MG63 (cell line): ENCODE results near the gene SIRT3. TPM values are rescaled to one million over a fixed set of nuclear protein-coding genes. Genes with fewer than 3 reads are reported as not detected.

Experiments used
- DNase-seq: peaks from one replicate; pipeline ENCODE4 v3.0.0-alpha.2; 2020
- H3K27me3 ChIP-seq: fragments of 250-450 bp; sonication (Bioruptor Pico); 2 replicates; pipeline ENCODE4 v1.5.1; 2020; ENCODE audit warnings: mild to moderate bottlenecking, moderate library complexity
- H3K36me3 ChIP-seq: fragments of 250-450 bp; sonication (Bioruptor Pico); 2 replicates; pipeline ENCODE4 v1.5.1; 2020; ENCODE audit warnings: mild to moderate bottlenecking, moderate library complexity
- H3K4me3 ChIP-seq: fragments of 250-450 bp; sonication (Bioruptor Pico); 2 replicates; pipeline ENCODE4 v1.5.1; 2020; ENCODE audit warnings: mild to moderate bottlenecking, moderate library complexity
- H3K9me3 ChIP-seq: fragments of 250-450 bp; sonication (Bioruptor Pico); 2 replicates; pipeline ENCODE4 v1.5.1; 2020; ENCODE audit warnings: mild to moderate bottlenecking, moderate library complexity
- total RNA-seq: library from RNA; depleted of rRNA; stranded (reverse); fragments of >200 nt; shearing (Covaris generic); gene quantifications from 2 replicates; pipeline ENCODE4 v1.2.3, GENCODE V29; 2014; ENCODE audit warnings: low replicate concordance

SIRT3 gene
- total RNA-seq, 1 experiment from 2014 or later, result 24.9 TPM

DNA sequence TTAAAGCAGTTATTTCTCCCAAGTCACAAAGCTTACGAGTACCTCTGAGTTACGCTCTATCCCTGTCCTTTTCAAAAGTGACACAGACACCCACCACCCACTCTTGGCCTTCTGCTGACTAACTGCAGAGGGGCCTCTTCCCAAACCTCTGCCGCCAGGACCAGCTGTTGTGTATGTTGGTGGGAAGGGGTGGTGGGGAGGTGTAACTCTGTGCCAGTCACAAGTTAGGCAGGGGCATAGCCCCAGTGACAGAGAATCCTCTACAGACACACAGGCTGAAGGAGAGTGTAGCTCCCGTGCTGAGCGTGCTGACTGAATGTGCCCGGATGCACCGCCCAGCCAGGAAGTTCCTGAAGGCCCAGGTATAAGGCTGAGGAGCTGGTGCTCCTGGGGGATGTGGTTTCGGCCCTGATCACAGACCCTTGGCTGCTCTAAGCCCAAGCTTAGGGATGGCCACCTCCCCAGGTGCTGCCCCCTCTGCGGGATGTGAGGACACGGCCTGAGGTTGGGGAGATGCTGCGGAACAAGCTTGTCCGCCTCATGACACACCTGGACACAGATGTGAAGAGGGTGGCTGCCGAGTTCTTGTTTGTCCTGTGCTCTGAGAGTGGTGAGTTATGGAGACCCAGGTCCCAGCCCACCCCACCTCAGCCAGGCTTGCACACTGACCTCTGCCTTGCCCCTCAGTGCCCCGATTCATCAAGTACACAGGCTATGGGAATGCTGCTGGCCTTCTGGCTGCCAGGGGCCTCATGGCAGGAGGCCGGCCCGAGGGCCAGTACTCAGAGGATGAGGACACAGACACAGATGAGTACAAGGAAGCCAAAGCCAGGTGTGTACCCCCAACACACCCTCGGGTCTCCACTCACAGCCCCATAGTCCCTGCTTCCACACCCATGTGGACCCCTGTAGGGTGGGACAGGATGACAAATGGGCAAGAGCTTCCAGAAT is 23.7 kb downstream of the SIRT3 start:
- Histone ChIP-seq H3K9me3 (no peaks in the 10 kb centered on the region), H3K4me3 (no peak overlapping the region), H3K36me3 (peaks cover 70% of the 10 kb centered on the region)

DNA sequence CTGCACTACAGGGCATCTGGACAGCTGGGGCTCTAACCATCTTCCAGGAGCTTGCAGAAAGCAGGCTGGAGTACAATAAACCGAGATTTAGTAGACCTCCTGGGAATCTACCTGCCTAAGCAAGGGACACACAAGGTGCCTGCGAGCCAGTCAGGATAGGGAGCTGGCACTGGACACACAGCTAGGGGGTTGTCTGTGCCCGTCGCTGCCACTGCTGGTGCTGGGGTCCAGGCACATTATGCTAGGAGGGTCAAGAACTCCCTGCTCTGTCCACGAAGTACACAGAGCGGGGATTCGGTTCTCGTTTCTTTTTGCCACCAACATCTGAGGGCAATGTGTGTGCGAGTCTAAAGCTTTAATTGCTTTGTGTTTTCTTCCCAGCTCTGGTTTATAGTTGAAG is 24.4 kb downstream of the SIRT3 start:
- H3K27me3 ChIP-seq, result no peaks in the 10 kb centered on the region
- H3K4me3 ChIP-seq, result no peak overlapping the region
- H3K9me3 ChIP-seq, result no peaks in the 10 kb centered on the region
- no peak for DNase-seq
- peaks cover 73% of the 10 kb centered on the region for H3K36me3 ChIP-seq

More for the DNA sequence above, 23.7 kb downstream of the SIRT3 start:
- DNase-seq, result no peak
- no peaks in the 10 kb centered on the region for H3K27me3 ChIP-seq

DNA sequence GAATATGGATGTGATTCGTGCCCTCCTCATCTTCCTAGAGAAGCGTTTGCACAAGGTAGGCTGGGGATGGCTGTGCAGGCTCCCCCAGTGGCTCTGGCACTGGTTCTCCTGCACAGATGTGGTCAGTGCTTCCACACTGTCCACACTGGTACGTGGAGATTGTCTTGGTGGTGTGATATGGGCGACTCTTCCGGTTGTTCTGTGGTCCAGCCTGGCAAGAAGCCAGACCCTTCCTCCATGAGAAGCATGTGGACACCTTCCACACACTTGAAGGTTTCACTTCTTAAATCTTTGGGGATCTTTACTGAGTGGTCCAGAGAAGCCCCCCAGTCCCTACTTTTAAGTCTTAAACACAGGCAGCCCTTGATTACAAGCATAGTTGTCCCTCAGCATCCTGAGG is 24.8 kb downstream of the SIRT3 start:
- Histone ChIP-seq H3K36me3 (peaks cover 78% of the 10 kb centered on the region), H3K27me3 (no peaks in the 10 kb centered on the region), H3K9me3 (no peaks in the 10 kb centered on the region), H3K4me3 (no peak overlapping the region)
- DNase-seq, result no peak

DNA sequence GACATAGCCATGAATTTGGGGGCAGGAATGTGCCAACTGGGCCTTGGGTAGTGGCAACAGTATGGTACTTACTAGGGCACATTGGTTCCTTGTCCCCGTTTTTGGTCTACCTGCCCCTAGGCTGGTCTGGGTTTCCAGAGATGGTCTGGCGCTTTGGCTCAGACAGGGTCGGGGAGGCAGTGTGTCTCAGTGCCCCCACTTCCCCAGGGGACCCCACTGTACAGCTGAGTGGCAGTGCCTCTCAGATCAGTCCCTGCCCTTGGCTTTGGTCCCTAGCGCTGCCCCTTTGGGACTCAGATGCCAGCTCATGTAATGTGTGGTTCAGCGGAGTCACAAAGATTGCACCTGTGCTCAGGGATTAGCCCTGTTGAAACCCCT is 25.4 kb downstream of the SIRT3 start:
- no peak for DNase-seq
- Histone ChIP-seq H3K27me3 (no peaks in the 10 kb centered on the region), H3K4me3 (peak overlapping the region; percentile 90; the same call in 1 of the 2 replicates), H3K36me3 (peaks cover 80% of the 10 kb centered on the region), H3K9me3 (no peaks in the 10 kb centered on the region)

DNA sequence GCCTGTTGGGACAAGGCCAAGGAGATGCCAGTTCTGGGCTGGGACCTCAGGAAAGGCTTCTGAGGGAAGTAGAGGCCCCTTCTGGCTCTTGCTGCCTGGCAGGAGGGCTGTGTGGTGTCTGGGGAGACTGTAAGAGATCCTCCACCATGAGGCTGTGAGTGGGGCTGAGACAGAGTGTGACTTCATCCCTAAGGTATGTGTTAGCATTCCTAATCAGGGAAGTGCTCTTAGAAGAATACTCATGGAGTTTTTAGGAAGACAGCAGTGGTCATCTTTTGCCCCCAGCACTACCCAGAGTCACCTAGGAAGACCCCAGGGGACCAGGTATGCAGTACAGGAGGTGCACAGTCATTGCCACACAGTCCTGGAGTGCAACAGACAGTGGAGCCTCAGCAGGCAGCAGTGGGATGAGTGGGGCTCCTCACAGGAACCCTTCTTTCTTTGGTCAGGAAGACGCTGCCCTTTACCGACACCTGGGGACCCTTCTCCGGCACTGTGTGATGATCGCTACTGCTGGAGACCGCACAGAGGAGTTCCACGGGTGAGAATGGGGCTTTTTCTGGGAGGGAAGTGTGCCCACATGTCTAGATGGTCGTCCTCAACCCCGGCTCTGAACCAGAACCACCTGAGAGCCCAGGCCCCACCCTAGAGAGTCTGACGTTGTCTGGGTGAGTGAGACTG is 25.9 kb downstream of the SIRT3 start:
- peaks cover 80% of the 10 kb centered on the region for H3K36me3 ChIP-seq
- H3K27me3 ChIP-seq, result no peaks in the 10 kb centered on the region
- peak; percentile 55 for DNase-seq
- H3K4me3 ChIP-seq, result peak overlapping the region; percentile 90
- H3K9me3 ChIP-seq, result no peaks in the 10 kb centered on the region

DNA sequence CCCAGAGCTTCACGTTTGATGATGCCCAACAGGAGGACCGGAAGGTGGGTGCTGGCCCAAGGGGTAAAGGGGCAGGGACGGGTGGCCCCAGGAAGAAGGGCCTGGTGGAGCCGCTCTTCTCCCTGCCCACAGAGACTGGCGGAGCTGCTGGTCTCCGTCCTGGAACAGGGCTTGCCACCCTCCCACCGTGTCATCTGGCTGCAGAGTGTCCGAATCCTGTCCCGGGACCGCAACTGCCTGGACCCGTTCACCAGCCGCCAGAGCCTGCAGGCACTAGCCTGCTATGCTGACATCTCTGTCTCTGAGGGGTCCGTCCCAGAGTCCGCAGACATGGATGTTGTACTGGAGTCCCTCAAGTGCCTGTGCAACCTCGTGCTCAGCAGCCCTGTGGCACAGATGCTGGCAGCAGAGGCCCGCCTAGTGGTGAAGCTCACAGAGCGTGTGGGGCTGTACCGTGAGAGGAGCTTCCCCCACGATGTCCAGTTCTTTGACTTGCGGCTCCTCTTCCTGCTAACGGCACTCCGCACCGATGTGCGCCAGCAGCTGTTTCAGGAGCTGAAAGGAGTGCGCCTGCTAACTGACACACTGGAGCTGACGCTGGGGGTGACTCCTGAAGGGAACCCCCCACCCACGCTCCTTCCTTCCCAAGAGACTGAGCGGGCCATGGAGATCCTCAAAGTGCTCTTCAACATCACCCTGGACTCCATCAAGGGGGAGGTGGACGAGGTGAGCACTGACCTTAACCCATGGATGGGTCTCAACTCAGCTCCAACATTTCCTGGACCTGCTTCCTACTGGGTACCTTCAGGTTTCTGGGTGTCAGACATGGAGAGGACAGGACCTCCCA is 26.6 kb downstream of the SIRT3 start:
- H3K36me3 ChIP-seq, result peaks cover 80% of the 10 kb centered on the region
- H3K4me3 ChIP-seq, result peak overlapping the region; percentile 90
- peak; percentile 18 for DNase-seq
- H3K9me3 ChIP-seq, result no peaks in the 10 kb centered on the region
- H3K27me3 ChIP-seq, result no peaks in the 10 kb centered on the region

DNA sequence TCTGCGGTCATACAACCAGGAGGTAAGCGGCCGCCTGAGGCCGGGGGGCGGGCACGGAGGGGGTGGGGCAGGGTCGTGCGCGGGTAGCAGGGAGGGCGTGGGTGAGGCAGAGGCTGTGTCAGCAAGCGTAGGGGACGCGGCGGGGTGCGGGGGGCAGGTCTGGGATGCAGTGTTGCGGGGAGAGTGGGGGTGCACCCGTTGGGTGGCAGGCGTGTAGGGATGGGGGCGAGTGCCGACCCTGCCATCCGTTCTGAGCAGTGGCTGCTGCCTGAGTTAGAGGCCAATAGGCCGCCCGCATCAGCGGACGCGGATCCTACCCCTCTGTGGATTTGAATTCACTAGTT is 27.3 kb downstream of the SIRT3 start:
- peak overlapping the region; percentile 90 for H3K4me3 ChIP-seq
- H3K36me3 ChIP-seq, result peaks cover 80% of the 10 kb centered on the region
- H3K9me3 ChIP-seq, result no peaks in the 10 kb centered on the region
- no peak for DNase-seq
- H3K27me3 ChIP-seq, result no peaks in the 10 kb centered on the region

DNA sequence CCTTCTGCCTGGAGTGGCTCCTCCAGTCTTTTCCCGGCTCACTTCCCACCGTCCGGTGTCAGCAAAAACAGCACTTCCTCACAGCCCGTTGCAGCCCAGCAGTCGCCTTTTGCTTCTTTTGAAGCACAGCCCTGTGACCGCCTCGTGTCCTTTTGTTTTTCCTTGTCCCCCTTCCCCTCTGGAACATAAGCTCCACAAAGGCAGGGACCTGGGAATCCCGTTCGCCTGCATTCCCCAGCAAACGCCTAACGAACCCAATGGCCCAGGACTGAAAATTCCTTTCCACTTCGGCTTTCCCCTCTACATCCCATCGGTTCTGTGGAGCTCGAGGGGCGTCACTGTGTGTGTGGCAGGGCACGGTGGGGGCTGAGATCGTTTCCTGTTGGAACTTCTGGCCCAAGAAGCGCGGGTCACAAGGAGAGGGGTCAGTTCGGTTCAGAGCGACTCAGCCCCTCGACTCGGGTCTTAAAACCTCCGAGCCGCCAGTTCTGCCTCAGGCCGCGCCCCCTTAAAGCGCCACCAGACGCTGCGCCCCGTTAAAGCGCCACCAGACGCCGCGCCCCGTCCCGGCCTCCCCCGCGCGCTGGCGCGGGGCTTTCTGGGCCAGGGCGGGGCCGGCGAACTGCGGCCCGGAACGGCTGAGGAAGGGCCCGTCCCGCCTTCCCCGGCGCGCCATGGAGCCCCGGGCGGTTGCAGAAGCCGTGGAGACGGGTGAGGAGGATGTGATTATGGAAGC is 27.8 kb downstream of the SIRT3 start:
- Histone ChIP-seq H3K4me3 (peak overlapping the region; percentile 90), H3K27me3 (no peaks in the 10 kb centered on the region), H3K36me3 (peaks cover 82% of the 10 kb centered on the region), H3K9me3 (no peaks in the 10 kb centered on the region)
- peak; percentile 76 for DNase-seq

DNA sequence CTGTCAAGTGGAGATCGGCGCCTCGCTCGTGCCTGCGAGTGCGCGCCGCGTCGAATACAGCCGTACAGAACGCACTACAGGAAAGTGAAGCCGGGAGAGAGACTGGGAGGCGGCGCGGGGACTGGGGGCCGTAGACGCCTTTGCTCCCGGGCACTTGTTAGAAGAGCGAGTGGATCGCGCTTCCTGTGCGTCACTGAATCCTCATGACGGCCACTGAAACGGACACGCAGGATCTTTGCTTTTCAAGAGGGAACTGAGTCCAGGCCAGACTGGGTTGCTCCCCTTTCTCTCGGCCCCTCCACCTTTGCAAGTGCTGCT is 28.3 kb downstream of the SIRT3 start:
- Histone ChIP-seq H3K27me3 (no peaks in the 10 kb centered on the region), H3K36me3 (peaks cover 82% of the 10 kb centered on the region)

DNA sequence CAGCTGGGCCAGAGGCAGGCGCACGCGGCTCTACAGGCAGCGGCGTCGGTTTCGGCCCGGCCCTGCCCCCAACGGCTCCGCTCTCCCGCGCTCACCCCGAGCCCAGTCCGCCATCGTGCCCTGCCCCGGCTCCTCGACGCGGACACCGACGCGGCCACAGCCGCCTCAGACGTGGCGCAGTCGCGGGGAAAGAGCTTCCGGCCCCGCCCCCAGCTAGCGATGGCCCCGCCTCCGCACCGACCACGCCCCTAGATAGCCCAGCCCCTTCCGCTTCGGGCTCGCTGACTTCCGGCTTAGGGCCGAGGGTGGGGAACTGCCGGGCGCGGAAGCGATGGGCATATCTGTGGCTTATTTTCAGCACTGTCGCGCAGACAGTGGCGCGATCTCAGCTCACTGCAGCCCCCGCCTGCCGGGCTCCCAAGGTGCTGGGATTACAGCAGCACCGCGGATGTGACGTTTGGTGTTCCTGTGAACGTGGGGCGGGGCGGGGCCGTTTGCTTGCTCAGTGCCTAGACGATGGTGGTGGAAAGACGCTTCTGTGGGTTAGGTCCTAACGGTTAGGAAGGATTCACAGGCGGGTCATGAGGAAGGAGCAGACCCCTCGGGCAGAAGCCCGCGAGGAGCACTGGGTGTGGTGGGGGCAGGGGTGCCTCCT is 28.8 kb downstream of the SIRT3 start, which contains the start of the genes BET1L and RIC8A:
Gene BET1L (minus strand): TSS at position 192 of the 655 bp plus-strand sequence. CDS start 78 bp downstream, at position 114.
Gene RIC8A (plus strand): TSS at position 501 of the 655 bp plus-strand sequence. CDS start 1,147 bp downstream, outside the sequence.
- Histone ChIP-seq H3K27me3 (no peaks in the 10 kb centered on the region), H3K9me3 (no peaks in the 10 kb centered on the region), H3K4me3 (peak within 1 kb of the TSS; percentile 90), H3K36me3 (peaks cover 82% of the 10 kb centered on the region)
- DNase-seq, result peak; percentile 99

More for the DNA sequence above, 28.3 kb downstream of the SIRT3 start:
- Histone ChIP-seq H3K9me3 (no peaks in the 10 kb centered on the region), H3K4me3 (peak overlapping the region; percentile 90)
- peak; percentile 52 for DNase-seq

DNA sequence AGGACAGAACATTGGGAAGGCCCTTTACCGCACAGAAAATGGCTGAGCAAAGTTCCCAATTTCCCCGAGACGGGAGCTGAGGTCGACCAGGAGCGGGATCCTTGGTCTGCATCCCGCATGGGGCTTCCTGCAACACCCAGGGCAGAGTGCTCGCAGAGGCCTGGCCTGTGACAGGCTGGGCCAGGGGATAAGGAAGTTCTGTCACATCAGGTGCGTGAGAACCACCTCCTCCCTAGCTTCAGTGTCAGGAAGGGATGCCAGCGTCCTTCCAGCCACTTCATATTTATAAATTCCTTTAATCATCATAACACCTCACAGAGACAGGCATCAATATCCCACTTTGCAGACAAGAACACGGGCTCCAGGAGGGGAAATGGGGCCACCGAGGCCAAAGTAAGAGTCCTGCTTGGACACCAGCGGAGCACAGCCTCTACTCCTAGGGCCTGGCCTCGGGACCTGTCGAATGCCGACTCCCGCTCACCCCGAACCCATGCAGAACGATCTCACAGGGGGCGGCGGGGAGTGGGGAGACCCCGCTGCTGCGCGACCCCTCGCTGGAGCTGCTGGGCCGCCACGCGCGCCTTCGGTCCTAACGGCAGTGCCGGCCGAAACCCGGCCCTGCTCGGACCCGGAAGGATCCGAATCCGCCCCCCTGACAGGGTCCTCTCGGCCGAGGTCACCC is 29.5 kb downstream of the SIRT3 start:
- no peaks in the 10 kb centered on the region for H3K27me3 ChIP-seq
- H3K9me3 ChIP-seq, result no peaks in the 10 kb centered on the region
- peak overlapping the region; percentile 90 for H3K4me3 ChIP-seq
- peaks cover 82% of the 10 kb centered on the region for H3K36me3 ChIP-seq
- peak; percentile 23 for DNase-seq

DNA sequence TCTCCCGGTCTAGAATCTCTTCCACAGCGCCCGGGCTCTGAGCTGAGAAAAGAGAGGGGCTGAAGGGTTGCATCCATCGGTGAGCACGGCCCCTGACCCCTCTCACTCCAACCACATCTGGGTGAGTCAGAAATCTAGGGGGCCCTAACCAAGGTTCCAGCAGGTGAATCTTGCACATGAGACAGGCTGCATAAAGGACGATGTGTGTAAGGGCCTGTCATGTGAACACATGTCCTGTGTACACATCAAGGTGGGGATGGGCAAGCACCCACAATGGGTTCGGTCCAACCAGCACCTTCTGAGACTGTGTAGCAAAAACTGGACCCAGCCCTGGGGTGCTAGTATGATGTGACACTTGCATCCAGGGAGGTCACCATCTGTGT is 30.1 kb downstream of the SIRT3 start:
- DNase-seq, result no peak
- H3K36me3 ChIP-seq, result peaks cover 81% of the 10 kb centered on the region
- H3K27me3 ChIP-seq, result no peaks in the 10 kb centered on the region
- peak overlapping the region; percentile 90 for H3K4me3 ChIP-seq
- no peaks in the 10 kb centered on the region for H3K9me3 ChIP-seq

DNA sequence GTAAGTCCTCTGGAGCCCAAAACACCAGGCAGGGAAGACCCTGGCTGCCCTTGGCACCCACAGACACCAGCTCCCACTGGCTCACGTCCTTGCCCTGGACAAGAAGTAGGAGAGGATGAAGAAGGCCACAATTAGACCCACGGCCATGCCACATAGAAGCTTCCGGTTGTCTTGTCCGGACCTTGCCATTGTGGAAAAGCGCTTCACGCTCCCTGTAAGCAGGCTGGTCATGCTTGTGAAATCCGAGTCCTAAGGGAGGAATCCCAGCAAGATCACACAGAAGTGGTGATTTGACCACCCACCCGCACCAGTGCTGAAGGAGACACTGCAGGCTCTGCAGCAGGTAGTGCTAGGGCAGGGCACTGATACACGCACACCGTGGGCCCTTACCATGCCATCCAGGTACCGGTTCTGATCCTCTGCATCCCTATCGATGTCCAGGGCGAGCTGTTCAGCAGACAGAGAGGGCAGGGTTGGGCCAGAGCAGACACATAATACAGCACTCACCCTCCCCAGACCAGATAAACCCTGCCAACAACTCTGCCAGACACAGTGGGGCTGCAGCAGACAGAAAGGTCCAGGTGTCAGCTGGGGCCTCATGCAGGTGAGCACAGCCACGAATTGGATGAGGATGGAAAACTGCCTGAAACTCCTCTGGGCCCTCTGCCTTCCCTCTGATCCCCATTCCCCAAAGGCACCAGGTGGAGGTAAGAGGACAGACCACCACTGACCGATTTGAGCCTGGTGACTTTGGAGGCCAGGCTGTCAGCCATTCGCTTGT is 30.7 kb downstream of the SIRT3 start:
- Histone ChIP-seq H3K4me3 (peak overlapping the region; percentile 90), H3K36me3 (peaks cover 79% of the 10 kb centered on the region), H3K9me3 (no peaks in the 10 kb centered on the region), H3K27me3 (no peaks in the 10 kb centered on the region)
- no peak for DNase-seq

DNA sequence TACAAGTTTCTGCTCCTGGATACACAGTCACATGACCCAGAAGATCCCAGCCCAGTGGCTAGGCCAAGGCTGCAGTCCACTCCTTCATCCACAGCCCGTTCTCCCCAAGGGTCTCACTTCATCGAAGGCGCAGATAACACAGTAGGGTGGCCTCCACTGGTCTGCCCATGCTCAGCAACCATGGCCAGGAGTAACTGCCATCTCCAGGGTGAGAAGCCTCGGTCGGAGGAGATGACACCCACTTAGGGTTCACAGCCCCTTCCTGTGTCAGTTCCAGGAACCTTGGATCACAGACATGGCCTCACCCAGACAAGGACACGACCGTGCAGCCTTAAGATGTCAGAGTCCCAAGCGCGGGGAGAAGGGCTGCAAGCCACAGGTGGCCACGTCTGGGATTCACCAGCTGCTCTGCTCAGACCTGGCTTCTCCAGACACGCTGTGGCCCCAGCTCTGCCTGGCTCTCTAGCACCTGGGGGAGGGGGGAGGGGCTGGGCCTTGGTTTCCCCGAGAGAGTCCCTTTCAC is 31.5 kb downstream of the SIRT3 start:
- H3K27me3 ChIP-seq, result no peaks in the 10 kb centered on the region
- DNase-seq, result no peak
- H3K4me3 ChIP-seq, result no peak overlapping the region
- no peaks in the 10 kb centered on the region for H3K9me3 ChIP-seq
- peaks cover 71% of the 10 kb centered on the region for H3K36me3 ChIP-seq
